PC-9 (cell line): Measurements from ENCODE around the gene ATXN1.

Experiments
- EZH2 ChIP-seq: fragments of 200-600 bp; sonication (generic); IDR thresholded peaks from 2 replicates; pipeline ENCODE4 v1.8.0; 2017; ENCODE audit warnings: antibody characterized with exemption, low read depth
- TF ChIP-seq, protein P1 (sequence below): fragments of 200-600 bp; sonication (generic); conservative IDR thresholded peaks from 2 replicates; pipeline ENCODE4 v1.6.1; 2017; ENCODE audit warnings: mixed run types, antibody characterized with exemption, mild to moderate bottlenecking, moderate library complexity

DNA sequence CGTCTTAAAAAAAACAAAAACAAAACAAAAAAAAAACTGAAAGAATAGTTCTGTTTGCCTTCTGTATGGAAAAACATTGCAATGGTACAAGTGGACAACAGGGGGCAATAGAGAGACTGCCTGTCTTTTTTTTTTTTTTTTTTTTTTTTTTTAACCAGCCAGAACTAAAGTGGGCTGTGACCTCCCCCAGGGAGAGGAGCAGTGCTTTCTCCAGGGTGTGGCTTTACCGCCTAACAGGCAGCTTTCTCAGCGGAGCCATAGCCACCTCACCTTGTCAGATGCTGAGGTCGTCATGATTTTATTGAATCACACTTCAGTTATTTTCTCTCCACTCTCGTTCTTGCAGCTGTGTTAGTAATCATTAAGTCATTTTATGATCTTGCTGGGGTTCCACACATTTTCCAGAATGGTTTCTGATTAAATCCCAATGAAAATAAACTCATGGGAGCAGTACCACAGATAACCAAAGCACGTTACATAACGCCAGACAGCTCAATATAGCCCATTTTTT is 444.5 kb downstream of the ATXN1 start:
- TF ChIP-seq, protein P1, sequence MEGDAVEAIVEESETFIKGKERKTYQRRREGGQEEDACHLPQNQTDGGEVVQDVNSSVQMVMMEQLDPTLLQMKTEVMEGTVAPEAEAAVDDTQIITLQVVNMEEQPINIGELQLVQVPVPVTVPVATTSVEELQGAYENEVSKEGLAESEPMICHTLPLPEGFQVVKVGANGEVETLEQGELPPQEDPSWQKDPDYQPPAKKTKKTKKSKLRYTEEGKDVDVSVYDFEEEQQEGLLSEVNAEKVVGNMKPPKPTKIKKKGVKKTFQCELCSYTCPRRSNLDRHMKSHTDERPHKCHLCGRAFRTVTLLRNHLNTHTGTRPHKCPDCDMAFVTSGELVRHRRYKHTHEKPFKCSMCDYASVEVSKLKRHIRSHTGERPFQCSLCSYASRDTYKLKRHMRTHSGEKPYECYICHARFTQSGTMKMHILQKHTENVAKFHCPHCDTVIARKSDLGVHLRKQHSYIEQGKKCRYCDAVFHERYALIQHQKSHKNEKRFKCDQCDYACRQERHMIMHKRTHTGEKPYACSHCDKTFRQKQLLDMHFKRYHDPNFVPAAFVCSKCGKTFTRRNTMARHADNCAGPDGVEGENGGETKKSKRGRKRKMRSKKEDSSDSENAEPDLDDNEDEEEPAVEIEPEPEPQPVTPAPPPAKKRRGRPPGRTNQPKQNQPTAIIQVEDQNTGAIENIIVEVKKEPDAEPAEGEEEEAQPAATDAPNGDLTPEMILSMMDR, result peak; percentile 79
- TF ChIP-seq EZH2, result no peak
